Body of pancreas (tissue), 4 donors: ENCODE measurements around the gene REPIN1.

ENCODE experiments used
- POLR2A ChIP-seq, 3 donors: fragments of 450-650 bp; IDR thresholded peaks; one replicate each; pipeline ENCODE4 v1.6.1; 2016; ENCODE audit warnings: antibody characterized with exemption in 3 of 3, mild to moderate bottlenecking in 2 of 3
- TF ChIP-seq, protein P1 (sequence below), 7 experiments: fragments of 450-650 bp in 4 of 7; fragments of 200-600 bp in 3 of 7; sonication (generic) in 3 of 7; IDR thresholded peaks; one replicate each; pipeline ENCODE4 v1.5.1; 2016 to 2019; ENCODE audit warnings: antibody characterized with exemption in 7 of 7

DNA sequence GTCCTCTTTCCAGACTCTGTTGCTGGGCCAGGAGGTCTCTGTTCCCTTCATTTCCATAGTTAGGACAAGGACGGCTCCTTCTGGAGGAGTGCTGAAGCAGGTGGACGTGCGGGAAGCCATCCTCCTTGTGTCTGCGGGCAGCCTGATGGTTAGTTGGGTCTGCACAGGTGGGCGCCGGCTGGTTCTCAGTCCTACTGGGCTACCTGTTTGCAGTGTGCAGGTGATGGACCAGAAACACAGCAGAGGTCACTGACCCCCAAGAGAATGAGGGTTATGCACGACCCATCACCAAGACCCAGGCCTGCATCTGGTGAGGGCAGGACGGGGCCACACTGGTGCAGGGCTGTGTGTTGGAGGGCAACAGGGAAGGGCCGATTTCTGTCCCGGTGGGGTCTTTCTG, 35.0 kb upstream of the REPIN1 start:
- TF ChIP-seq, protein P1, sequence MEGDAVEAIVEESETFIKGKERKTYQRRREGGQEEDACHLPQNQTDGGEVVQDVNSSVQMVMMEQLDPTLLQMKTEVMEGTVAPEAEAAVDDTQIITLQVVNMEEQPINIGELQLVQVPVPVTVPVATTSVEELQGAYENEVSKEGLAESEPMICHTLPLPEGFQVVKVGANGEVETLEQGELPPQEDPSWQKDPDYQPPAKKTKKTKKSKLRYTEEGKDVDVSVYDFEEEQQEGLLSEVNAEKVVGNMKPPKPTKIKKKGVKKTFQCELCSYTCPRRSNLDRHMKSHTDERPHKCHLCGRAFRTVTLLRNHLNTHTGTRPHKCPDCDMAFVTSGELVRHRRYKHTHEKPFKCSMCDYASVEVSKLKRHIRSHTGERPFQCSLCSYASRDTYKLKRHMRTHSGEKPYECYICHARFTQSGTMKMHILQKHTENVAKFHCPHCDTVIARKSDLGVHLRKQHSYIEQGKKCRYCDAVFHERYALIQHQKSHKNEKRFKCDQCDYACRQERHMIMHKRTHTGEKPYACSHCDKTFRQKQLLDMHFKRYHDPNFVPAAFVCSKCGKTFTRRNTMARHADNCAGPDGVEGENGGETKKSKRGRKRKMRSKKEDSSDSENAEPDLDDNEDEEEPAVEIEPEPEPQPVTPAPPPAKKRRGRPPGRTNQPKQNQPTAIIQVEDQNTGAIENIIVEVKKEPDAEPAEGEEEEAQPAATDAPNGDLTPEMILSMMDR (IDR thresholded peaks at IDR 0.05) = no peak
- no peak for TF ChIP-seq POLR2A (IDR thresholded peaks at IDR 0.05)
